GM18517 (cell line): ENCODE results near the gene CBFA2T2.

Source experiments
- ATAC-seq: cut with Tn5 transposase; IDR thresholded peaks from one replicate; pipeline ENCODE4 v1.9.1; 2021; ENCODE audit warnings: mild to moderate bottlenecking, moderate library complexity; ENCODE audit not compliant: unreplicated experiment

CBFA2T2 gene

DNA sequence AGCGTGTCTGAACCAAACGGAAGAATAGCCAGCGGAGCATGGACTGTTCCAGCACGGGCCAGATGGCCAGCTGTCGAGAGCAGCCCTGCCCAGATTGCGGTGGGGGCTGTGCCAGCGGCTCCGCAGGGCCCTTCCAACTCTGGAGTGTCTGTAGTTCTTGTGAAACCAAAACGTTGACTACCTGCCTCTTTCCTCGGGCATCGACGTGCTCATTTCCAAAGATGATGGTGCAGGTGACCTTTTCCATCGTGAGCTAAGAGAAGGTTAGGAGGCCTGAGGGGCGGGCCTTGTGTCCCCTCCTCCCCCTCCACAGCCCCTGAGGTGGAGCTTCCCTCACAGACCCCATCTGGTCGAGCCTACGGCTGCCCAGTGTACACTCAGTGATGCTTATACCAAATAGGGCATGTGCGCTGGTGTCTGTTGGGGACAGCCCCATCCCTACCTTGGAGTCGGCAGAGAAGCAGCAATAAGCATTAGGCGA, 159.3 kb downstream of the CBFA2T2 start:
- ATAC-seq, result no peak

DNA sequence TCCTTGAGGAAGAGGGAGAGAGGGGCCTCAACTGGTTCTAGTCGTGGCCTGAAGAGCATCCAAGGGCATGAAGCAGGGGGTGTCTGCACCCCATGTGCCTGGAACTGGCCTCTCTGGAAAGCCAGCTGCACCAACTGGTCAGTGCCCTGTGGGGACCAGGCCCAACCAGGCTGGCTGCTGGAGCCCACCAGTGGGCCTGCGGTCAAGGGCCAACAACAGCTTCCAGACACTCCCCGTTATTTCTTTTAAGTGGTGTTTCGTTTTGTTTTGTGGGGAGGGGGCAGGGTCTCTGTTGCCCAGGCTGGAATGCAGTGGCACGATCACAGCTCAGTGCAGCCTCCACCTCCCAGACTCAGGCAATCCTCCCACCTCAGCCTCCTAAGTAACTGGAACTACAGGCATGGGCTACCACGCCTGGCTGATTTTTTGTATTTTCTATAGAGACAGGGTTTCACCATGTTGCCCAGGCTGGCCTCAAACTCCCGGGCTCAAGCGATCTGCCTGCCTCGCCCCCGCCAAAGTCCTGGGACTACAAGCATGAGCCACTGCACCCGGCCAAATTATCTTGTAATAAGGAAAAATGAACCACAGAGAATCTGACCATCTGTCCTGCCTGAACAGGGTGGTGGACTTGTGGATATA, 160.3 kb downstream of the CBFA2T2 start:
- ATAC-seq, result no peak

DNA sequence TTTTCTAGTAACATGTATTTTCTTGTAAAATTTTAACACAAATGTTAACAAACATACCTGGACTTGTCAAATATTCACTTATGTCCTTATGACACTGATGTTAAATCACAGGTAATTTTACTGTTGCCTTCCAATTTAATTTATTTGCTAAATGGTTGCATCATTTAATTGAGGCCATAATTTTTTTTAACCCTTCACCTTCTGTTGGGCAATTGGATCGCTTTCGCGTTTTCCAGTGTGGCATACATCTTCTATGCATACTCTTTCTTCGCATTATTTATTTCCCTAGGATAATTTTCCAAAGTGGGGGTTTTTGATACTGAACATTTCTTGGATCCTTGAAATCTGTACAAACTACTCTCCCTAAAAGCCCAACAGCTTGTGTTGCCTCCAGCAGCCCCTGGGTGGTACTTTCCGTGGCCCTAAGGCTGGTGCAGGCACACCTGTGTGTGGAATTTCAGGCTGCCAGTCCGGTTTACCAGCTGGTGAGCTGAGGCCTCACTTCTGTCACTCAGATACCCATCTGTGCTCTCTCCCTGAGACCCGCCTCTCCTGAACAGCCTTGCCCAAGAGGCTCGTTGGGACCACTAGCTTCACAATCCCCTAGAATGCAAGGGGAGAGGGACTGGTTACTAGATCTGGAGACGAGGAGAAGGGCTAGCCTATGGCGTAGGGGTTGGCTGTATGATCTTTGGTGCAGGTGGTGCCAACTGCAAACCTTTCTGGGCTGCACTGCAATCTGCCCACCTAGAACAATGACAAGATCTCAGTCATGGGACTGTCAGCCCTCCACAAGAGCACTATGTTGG, 161.1 kb downstream of the CBFA2T2 start:
- ATAC-seq, result no peak

DNA sequence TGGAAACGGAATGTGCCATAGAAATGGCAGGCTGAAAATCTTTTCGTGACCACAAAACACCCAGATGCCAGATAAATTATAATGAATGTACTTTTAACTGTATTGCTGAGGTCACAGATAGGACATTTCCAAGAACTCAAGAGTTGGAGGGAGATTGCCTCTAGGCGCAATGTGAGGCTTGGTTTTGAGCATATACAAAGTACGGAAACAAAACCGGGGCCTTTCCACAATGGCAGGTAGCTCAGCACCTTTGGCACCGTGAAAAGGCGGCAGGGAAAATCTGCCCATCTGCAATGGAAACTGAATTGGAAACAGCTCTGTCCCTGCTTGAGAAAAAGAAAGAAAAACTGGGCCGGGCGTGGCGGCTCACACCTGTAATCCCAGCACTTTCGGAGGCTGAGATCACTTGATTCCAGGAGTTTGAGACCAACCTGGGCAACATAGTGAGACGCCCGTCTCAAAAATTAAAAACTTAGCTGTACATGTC, 161.7 kb downstream of the CBFA2T2 start:
- no peak for ATAC-seq

DNA sequence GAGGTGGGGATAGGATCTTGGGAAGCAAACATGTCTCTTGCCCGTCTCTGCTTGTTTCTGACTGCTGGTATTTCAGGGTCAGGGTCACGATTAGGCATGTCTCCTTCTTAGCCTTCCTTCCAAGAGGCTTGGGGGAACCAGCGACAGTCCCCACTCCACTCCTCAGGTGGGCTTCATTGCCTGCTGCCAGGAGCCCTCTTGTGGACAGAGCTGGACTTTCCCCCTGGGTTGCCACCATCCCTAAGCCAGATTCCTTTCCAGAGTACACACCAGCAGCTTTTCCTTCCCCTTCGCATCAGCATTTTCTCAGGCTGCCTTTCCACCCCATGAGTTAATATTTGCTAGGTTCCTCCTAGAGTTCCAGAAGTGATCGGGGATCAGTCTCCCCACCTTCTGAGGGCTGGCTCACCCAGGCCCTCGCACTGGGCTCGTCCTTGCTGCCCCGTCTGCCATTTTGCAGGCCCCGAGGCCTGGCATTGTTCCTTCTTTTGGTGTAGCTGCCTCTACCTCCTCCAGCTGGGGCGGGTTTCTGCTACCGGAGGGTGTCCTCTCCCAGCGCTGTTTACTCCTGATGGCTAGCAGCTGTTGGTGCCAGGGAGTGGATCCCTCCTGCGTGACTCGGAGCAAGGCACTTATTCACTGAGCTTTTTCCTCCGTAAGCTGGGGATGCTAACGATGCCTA, 163.5 kb downstream of the CBFA2T2 start:
- ATAC-seq, result no peak

DNA sequence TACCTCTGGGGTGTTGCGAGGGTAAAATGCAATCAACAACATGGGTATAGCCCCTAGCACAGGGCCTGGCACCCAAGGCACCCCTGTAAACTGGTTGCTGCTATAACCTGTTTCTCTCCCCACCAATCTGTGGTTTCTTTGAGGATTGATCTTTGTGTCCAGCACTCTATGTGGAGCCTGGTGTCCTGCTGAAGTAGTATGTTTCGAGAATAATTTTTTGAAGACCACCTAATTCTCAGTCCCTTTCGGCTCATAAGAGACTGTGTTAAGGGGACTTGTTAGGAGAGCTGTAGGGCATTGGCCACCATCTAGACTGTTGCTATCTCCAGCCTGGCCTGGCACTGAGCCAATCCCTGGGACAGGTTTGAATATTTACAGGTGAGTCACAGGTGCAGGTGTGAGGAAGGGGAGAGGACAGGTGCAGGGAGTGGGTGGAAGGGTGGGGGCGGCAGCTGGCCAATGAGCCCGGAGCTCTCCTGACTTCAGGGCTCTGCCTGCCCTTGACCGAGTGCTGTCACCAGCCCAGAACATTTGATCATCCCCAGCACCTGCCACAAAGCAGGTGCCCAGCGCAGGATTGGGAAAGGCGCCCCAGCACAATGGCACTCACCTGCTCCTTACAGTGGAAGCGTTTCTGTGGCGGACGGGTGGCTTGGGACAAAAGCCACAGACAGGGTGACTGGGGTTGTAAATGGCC, 164.2 kb downstream of the CBFA2T2 start:
- no peak for ATAC-seq

DNA sequence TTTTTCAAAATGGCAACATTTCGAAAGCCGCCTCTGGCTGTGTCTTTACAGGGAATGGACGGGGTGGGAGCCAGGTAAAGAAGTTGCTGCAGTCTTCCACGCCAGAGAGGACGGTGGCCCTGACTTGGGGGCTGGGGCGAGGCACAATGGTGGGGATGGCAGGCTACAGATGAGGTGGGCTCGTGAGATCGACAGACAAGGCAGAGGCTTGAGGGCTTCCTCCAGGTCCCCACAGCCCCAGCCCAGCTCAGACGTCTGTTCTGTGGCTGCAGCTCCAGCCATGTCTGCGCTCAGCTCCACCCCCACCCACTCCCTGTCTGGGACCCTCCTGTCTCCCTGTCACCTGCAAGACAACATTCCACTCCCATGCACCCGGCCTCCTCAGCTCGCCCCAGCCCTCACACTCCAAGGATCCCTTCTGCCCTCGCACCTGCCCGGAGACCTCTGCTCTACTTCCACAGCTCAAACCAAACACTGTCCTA, 164.8 kb downstream of the CBFA2T2 start:
- no peak for ATAC-seq

DNA sequence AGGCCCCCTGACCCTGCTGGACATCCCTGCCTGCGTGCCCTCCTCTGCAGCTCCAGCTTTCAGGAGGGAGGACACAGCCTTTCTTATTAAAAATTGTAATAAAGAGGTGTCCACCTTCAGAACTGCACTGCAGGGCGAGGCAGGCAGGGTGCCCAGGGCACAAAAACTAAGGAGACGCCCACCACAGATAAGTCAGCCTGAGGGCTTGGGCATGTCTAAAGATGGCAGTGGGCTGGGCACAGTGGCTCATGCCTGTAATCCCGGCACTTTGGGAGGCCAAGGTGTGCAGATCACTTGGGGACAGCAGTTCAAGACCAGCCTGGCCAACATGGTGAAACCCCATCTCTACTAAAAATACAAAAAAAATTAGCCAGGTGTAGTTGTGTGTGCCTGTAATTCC, 165.3 kb downstream of the CBFA2T2 start:
- ATAC-seq, result no peak

DNA sequence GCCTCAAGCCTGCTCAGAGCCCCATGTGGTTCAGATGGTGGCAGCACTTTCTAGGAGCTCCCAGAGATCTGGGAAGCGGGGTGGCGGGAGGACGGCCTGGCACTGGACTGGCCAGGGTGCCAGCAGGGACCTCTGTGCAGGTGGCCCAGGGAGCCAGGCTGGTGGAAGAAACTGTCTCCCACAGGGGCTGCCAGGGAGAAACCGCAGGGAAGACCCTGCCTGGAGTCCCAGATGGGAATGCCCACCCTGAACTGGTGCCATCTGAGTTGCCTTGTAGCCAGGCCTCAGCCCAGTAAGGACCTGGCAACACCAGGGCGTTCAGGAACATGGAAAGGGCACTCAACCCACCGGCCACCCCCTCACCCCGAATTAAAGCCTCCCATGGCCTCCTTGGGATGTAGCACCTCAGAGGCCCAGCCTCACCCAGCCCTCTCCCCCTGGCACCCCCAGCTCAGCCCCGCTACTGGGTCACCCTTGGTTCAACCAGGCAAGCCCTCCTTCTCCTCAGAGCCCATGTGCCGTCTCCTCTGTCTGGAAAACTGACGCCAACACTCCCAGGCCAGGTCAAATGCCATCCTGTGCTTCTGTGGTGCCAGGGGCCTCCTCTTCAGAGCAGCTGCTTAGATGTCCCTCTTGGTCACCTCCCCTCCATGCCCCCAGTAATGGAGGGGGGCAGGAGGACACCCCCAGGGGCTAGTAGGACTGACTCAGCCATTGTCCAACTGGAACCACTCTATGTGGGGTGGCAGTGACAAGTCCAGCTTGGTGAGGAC, 166.3 kb downstream of the CBFA2T2 start:
- ATAC-seq, result no peak

DNA sequence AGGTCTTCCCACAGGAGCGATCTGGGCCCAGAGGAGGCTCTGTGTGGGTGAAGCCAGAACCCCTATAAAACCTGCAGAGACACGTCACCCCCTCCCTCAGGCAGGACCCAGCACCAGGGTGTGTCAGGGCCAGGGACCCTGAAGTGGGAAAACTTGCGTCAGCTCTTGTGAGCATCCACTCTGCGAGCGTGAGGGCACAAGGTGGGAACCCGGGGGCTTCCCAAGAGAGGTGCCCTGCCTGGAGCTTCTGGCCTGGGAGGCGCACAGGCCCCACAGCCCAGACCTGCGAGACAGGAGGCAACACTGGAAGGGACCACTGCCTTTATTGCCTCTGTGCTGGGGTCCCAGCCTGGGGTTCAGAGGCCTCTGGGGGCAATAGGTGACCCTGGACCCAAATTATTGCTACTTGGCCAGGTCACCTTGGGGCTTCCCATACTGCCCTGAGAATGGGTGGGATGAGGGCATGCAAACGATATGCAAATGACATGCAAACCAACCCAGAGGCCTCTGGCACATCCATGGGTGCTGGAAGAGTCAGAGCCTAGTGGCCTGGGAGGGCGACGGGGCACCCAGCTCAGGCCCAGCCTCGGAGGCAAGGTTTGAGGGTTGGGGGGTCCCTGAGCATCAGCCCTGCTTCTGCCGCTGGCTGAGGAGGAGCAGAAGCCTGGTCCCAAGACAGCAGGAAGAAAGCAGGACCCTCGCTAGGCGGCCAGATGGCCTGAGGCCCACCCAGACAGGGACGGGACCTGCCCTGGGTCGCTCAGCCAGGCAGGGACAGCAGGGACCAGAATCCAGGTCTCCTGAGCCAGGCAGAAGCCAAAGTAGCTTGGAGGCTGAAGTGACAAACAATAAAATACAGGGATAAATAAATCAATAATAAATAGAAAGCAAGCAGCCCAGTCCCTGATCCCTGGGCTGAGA, 167.1 kb downstream of the CBFA2T2 start:
- ATAC-seq, result no peak

DNA sequence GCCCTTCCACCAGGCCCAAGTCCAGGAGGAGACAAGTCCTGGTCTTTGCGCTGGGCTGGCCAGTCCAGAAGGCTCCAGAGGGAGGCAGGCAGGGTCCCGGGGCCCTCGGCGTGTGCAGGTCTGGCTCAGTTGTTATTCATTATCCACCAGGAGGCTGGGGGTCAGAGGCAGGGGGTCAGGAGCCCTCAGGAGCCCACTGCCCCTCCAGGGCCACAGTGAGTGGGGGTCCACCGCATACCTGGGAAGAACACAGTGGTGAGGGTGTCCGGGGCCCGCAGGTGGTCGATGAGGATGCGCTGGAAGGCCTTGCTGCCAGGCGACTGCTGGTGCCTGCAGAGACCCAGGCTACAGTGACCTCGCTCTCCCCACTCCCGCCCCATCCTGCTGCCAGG, 167.8 kb downstream of the CBFA2T2 start:
- ATAC-seq, result no peak

DNA sequence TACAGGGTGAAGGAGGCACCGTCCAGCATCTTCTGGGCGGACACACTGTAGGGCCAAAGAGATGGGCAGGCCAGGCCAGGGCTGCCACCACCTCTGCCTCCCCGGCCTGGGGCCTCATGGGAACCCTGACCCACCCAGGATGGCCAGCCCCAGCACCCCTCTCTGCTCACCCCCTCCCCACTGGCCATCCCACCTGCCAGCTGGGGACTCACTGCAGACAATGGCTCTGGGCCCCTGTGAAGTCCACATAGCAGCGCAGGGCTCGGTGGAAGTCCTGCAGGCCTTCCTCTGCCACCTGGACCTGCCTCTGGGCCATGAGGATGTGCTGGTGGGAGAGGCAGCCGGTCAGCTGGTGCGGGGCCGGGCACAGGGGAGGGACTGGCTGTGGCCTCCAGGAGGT, 168.6 kb downstream of the CBFA2T2 start:
- no peak for ATAC-seq

DNA sequence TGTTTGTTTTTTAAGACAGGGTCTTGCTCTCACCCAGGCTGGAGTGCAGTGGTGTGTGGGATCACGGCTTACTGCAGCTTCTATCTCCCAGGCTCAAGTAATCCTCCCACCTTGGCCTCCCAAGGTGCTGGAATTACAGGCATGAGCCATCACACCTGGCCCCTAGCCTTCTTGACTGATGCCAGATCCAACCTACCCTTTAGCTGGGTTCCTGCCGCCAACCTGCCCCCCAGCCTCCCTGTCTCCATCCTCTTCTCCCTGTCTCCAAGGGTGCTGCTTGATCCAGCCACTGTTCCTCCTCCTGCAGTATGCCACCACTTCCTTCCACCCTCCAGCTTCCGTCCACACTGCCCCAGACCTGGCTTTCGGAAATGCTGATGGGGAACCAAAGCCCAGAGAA, 169.0 kb downstream of the CBFA2T2 start:
- no peak for ATAC-seq

DNA sequence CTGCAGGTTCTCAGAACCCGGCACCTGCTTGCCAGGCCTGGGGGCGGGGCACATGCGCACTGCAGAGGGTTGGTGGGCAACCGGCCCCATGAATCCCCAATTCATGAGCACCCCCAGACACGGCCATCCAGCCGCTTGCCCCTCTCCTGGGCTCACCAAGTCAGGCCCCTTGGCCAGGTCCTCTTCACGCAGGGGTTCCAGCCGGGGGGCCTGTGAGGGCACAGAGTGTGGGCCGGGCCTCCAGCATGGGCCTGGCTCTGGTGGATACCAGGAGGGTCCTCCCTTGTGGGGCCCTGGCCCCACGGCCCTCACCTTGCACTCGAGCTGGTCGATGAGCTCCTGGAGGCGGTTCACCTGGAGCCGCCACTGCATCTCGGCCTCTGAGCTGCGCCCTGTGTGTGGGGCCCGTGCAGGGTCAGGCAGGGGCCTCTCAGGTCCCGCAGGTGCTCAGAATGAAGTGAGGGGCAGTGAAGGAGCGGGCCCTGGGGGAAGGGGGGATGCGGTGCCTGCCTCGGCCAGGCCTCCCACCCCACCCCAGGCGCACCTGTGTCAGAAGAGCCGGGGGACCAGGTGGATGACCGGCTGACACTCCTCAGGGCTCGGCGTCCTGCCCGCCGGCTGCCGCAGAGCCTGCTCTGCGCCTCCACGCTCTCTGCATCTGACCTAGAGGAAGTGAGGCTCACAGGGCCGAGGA, 169.6 kb downstream of the CBFA2T2 start:
- no peak for ATAC-seq

DNA sequence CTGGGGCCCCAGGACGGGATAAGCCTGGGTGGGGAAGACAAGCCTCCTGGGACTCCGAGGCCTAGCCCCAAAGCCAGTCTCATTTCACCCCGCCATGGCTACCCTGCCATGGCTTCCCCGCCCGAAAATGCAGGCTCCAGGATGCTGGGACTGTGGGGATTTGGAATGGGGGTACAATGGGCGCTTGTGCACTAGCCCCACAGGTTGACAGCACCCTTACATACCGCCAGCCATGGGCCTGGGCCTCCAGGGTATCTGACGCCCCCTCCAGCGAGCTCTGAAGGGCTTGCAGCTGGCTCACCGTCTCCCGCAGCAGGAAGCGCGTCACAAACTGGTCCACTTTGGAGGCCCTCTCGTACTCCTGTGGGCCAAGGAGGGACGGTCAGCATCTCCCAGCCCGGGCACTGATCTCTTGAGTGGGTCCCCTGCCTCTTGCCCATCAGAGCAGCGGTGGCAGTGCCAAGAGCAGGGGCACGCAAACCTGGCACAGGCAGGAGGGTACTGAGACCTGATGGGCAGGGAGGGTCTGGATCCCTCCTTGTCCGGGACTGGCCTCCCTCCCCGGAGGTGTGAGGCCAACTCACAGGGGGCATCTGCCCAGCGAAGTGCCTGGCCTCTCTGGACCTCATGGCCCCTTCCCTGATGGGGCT, 170.3 kb downstream of the CBFA2T2 start:
- no peak for ATAC-seq

DNA sequence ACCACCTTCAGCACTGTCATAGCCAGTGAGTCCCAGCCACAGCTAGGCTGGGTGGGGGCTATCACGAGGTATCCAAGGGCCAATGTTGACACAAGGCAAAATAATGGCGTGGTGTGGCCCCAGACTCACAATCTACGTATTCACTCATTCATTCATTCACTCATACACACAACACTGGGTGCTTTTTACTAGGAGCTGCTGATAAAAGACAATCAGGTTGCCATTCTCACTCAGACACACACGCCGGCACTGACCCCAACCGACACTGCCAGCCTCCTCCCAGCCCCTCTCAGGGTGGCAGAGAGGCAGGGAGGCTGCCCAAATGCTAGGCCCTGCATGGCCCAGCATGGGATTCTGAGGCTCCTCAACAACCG, 170.8 kb downstream of the CBFA2T2 start:
- no peak for ATAC-seq

DNA sequence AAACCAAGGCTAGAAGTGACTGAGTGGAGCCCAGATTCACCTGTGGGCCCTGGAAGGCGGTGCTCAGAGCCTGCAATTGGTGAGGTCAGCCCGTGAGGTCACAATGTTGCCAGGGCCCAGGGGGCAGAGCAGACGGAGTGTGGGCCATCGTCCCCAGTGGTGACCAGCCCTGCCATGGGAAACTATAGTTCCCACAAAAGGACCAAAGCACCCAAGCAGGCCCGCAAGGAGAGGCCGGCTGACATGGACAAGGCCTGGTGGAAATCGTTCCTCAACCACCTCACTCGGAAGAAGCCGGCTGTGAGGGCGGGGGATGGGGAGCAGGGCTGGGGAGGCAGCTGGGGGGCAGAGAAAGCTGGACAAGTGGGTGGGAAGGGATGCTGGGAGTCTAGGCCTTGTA, 172.3 kb downstream of the CBFA2T2 start, which contains the start of gene C20orf144:
Gene C20orf144, plus strand, starts transcription at position 156 of the 400 bp plus-strand sequence. Its CDS starts 19 bp downstream, at position 175.
- no peak for ATAC-seq
